D721Med (cell line): Measurements from ENCODE around the gene SRPK2.

Experiments used
- DNase-seq: peaks from one replicate; pipeline ENCODE4 v3.0.0; 2011; ENCODE audit warnings: low spot score; ENCODE audit not compliant: insufficient read length
- FAIRE-seq: peaks from 2 replicates; lab custom pipeline; 2011; peaks lifted over from hg19 to GRCh38; lab: Jason Lieb, UNC
- TF ChIP-seq, protein P1 (sequence below): IDR thresholded peaks from 2 replicates; pipeline ENCODE4 v1.5.1; 2012; ENCODE audit warnings: mild to moderate bottlenecking, control low read depth; ENCODE audit not compliant: insufficient read depth; ENCODE audit errors: missing control alignments

Gene SRPK2

DNA sequence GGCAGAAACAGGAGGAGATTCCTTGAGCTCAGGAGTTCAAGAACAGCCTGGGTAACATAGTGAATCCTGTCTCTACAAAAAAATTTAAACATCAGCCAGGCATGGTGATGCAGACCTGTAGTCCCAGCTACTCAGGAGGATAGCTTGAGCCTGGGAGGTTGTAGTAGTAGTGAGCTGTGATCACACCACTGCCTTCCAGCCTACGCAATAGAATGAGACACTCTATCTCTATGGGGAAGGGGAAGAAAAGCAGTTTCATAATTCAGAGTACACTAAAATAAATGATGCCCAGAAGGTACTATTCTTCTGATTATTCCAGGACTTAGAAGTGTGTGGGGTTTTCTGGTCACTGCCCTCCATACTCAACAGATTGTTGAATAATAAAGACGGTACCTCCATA lies 197.4 kb downstream of the SRPK2 start:
- no peak for DNase-seq
- no peak for FAIRE-seq
- TF ChIP-seq, protein P1, sequence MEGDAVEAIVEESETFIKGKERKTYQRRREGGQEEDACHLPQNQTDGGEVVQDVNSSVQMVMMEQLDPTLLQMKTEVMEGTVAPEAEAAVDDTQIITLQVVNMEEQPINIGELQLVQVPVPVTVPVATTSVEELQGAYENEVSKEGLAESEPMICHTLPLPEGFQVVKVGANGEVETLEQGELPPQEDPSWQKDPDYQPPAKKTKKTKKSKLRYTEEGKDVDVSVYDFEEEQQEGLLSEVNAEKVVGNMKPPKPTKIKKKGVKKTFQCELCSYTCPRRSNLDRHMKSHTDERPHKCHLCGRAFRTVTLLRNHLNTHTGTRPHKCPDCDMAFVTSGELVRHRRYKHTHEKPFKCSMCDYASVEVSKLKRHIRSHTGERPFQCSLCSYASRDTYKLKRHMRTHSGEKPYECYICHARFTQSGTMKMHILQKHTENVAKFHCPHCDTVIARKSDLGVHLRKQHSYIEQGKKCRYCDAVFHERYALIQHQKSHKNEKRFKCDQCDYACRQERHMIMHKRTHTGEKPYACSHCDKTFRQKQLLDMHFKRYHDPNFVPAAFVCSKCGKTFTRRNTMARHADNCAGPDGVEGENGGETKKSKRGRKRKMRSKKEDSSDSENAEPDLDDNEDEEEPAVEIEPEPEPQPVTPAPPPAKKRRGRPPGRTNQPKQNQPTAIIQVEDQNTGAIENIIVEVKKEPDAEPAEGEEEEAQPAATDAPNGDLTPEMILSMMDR: no peak

DNA sequence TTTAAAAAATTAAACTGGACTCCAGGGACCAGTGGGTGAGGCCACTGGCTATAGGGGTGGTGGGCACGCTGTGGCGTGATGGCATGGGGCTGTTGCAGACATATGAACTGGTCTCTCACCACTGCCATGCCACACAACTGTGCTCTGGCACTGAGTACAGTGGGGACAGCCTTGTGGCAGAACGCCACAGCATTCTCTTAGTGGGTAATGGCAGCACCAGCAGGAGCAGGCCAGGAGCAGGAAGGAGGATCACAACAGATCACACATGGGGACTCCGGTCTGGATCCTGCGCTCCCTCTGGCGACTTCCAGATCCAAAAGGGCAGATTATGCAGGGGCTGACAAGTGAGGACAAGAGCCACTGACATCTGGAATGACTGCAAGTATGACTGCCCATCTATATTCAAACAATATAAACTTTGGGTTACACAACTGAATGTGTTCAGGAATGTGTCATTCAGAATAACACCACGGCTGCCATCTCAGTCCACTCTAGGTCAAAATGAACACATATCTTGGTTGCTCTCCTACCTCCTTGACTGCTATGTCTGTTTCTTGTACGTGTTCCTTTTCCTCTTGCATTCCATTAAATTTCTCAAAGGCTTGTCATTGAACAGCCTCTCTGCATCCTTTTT lies 198.7 kb downstream of the SRPK2 start:
- no peak for FAIRE-seq
- no peak for DNase-seq
- TF ChIP-seq, protein P1: no peak

DNA sequence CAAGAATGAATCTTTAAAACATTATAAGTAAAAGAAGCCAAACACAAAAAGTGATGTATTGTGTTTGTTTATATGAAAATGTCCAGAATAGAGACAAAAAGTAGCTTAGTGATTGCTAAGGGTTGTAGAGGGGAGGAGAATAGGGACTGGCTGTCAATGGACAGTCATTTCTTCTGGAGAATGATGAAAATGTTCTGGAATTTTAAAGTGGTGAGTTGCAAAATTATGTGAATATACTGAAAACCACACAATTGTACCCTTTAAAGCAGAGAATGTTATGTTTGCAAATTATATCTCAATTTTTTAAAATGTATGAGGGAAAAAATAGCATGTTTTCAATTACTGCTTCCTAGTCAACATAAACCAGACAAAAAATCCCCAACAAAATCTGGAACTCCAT lies 200.5 kb downstream of the SRPK2 start:
- TF ChIP-seq, protein P1: no peak
- FAIRE-seq: no peak

GRCh38 chr7:105187302-105188169 lies 201.2 kb downstream of the SRPK2 start:
- TF ChIP-seq, protein P1: no peak
- FAIRE-seq (no peak), DNase-seq (no peak)

More for the DNA sequence above, 200.5 kb downstream of the SRPK2 start:
- no peak for DNase-seq

DNA sequence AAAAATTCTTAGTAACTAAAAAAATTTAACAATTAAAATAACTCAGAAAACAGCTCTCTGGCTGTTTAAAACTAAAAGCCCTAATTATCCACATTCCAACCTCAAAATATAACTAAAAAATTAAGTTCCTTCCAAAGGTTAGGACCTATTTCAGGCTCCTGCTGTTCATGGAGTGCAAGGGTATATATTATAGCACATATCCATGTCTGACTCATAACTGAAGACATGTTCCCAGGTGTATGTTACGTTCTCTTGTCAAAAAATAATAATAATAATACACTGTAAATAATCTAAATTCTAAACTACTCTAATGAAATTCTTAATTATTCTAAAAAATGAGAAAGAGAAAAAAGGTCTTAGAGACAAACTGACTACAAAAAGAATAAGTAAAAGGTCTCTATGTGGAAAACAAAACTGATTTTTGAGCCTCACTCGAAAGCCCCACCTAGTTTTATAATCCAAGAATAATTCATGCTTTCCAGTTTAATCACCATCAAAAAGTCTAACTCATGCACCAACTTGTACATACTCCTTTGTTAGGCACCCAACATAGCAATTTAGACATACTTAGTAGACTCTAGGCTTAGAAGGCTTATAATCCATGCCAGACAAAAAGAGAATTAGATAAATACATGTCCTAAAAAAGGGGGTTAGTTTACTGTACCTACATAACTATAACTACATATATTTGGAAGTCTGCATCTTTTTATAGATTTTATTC lies 203.3 kb downstream of the SRPK2 start:
- TF ChIP-seq, protein P1: no peak
- no peak for FAIRE-seq
- no peak for DNase-seq

DNA sequence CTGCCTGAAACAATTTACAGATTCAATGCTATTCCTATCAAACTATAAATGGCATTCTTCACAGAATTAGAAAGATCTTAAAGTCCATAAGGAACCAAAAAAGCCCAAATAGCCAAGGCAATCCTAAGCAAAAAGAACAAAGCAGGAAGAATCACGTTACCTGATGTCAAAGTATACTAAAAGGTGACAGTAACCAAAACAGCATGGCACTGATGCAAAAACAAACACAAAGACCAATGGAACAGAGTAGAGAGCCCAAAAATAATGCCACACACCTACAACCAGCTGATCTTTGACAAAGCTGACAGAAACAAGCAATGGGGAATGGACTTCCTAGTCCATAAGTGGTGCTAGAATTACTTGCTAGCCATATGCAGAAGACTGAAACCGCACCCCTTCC lies 208.7 kb downstream of the SRPK2 start:
- DNase-seq (no peak), FAIRE-seq (no peak)
- TF ChIP-seq, protein P1: no peak
